NCI-H128 (cell line): ENCODE results near the gene NMT1.

ENCODE experiments used
- DNase-seq: peaks from one replicate; lab custom pipeline; 2025; ENCODE audit not compliant: unreplicated experiment; lab: John Stamatoyannopoulos, UW

Gene NMT1

DNA sequence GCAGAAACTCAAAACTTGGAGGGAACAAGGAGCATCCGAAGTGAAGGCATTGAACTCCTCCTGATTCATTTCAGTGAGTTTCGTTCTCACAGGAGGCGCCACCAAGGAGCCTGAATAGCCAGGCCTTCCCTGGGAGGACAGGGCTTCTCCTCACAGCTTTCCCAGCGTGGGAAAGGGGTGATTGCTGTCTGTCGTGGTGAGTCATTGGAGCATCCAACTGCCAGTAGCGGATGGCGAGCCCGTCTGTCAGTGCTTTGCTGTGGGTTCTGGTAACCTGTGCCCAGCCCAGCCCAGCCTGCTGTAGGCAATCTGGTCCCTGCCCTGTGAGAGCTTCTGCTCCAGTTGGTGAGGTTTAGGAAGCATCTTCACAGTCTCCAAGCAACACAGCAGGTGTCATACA, 42.9 kb downstream of the NMT1 start:
- DNase-seq: no peak

DNA sequence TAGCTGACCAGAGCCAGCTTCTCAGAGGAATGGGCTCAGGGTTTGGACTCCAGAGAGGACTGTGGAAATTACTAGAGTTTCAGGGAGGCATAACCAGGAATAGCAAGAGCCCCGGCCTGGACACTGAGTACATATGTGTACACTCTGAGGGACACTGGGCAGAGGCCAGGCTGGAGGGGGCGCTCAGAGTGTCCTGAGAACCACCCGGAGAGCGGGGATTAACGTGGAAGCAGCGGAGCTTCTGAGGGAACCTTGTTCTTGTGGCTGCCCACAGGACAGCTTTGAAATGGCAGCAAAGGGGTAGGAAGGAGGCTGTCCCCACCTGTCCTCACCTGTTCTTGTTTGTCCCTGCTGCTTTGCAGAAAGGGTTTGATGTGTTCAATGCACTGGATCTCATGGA, 43.4 kb downstream of the NMT1 start:
- DNase-seq: no peak

DNA sequence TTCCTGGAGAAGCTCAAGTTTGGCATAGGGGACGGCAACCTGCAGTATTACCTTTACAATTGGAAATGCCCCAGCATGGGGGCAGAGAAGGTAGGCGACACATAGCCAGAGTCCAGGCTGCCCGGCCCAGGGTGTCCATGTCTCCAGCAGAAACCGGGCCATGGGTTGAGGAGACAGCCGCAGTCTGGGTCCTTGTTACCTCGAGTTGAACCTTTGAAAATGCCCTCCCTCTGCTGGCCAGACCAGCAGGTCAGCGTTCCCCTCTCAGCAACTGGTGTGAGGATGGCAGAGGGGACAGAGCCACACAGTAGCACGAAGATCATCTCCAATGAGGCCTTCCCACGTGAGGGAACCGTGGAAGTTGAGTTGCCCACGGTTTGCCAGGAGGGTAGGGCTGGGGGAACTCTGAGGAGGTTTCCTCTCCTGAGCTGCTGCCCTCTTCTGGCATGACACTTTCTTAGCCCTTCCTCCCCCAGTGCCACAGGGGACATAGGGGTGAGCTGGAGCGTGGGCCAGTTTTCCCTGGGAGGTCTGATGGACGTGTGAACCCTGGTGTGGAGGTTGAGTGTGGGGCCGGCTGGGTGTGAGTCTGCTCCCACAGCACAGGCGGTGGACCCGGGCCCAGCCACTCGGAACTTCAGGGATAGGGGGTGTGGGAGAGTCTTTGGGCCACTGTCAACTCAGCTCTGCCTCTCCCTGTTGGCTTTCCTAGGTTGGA, 43.9 kb downstream of the NMT1 start:
- DNase-seq: no peak

DNA sequence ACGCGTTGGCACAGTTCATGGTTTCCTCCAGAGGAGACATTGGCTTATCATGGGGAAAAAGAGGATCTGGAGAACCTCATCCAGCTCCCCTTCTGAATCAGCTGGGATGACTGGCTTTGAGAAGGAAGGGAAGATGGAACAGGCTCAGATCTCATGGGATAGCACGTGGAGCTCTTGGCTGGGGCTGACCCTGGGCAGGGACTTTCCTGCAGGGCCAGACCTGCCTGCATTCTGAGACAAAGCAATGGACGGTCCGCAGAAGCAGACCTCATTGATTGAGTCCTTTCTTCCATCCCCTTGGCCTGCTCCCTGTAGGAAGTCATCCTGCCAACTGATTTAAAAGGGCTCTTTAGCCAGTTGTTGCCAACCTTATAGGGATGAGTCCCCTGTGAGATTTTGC, 45.0 kb downstream of the NMT1 start:
- DNase-seq: no peak

DNA sequence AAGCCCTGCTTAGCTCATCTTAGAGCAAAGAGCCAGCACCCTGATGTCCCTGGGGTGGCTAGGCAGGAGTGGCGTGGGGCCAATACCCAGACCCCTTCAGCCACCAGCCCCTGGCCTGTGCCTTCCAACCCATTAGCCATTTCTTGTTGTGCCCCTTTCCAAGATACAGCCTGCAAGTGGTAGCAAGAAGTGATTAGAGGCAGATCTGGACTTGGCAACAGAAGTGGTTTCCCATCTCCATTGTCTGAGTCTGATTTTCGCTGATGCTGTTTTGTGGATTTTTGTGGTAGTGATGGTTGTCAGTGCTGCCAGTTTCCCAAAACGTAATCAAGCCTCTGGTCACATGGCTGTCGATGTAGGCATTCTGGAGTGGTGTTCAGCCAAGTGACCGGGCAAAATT, 45.5 kb downstream of the NMT1 start:
- no peak for DNase-seq

DNA sequence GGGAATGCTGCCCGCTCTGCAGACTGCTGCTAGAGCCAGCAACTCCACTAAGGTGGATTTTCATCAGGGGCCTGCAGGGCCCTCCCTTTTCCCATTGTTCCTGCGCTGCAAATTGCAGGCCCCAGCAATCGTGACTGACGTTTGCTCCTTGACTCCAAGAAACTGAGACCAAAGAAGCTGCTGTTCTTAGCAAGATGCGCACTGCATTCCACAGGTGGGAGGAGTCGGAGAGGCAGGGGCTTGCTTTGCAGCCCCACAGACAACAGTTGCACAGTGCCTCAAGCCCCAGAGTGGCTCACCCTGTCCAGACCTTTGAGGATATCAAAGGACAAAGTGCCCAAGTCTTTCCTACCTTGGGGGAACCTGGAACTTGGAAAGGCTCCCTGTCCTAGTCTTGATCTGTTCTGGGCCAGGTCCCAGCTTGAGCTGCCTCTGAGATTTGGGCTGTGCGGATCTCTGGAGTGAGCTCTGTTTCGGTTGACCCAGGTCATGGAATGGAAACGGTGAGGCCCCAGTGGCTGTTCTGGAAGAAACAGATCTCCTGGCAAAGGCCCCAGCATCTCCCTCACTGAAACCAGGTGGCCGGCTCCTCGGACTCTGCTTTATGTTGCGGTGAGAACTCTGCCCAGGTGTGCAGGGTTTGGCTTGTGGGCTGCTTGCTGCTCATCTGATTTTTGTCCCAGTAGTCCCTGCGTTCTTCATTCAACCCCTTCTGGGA, 46.3 kb downstream of the NMT1 start:
- DNase-seq: no peak

DNA sequence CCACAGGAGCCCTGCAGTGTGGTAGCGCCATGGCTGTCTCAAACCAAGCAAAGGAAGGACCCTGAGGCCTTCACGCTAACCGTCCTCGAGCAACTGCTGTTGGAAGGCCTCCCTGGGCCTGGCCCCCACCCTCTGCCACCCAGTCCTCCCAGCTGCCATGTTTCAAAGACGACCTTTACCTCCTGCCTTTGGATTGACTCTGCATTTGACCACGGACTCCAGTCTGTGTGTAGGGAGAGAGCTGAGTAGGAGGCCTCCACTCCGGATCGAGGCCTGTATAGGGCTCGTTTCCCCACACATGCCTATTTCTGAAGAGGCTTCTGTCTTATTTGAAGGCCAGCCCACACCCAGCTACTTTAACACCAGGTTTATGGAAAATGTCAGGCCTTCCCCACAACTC, 46.9 kb downstream of the NMT1 start:
- DNase-seq: no peak

DNA sequence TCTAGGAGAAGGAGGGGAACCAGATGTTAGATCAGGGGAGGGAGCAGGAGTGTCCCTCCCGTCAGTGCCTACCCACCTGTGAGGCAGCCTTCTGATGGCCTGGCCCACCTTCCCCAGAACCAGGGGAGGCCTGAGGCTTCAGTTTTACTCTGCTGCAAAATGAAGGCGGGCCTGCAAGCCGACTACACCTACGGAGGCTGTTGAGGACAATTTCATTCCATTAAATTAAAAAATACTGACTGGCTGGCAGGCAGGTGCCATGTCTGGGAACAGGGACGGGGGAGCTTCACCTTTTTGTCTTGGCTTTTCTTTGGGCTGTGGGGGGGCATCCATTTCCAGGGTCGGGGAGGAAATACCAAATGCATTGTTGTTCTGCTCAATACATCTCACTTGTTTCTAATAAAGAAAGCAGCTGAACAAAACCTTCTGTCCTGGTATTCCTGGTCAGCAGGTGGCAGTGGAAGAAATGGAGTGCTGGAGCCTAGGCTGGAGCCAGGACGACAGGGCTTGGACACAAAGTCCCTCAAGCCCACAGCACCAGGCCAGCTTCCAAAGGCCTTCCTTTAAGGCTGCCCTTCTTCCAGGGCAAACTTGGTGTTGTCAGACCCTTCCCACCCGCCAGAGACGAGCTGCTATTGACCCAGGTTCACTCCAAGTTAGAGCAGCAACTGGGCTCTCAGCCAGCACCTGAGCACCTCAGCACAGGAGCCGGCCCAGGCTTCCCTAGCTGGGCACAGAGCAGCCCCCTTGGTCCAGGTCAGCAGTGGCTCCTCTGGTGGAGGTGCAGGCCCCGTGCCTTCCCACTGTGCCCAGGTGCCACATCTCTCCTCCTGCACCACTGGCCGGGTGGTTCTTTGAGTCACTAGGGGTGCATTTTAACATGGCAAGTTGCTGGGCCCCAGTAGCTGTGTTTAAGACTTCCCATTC, 47.7 kb downstream of the NMT1 start:
- DNase-seq: no peak

DNA sequence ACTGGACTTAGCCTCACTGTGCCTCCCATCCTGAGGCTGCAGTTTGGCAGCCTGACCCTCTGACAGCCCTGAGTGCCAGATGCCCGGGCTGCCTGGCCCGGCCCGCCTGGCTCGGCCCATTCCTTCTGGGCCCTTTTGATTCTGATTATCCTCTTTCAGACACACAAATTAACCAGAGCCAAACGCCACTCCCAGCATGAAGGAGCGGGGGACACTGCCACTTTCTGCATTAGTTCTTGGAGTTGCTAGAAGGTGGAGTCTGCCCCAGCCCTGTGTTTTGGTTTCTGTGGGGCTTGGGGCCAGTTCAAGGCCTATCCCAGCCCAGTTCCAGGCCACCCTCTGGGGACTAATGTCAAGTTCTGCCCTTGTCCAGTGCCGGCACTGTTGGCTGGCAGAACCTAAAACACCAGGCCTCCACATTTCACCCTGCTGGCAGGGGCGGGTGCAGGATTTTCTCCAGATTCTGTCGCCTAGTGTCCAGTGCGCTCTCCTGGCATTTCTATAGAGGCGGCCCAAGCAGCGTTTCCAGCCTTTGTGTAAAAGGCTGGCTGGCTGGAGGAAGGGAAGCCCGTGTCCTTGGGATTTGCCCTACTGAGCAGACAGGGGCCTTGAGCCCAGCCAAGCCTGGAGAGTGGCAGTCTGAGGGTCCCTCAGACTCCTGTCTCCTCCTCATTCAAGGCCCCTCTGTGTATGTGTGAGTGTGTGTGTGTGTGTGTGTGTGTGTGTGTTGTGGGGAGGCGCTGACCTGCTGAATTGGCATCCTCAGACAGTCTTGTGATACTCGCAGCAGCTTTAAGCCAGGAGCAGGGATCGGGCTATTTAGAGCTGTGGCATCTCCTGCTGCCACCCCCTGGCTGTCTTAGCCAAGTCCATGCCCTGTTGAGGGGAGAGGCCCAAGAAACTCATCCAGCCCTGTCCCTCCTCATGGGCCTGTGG, 49.8 kb downstream of the NMT1 start:
- DNase-seq: no peak

DNA sequence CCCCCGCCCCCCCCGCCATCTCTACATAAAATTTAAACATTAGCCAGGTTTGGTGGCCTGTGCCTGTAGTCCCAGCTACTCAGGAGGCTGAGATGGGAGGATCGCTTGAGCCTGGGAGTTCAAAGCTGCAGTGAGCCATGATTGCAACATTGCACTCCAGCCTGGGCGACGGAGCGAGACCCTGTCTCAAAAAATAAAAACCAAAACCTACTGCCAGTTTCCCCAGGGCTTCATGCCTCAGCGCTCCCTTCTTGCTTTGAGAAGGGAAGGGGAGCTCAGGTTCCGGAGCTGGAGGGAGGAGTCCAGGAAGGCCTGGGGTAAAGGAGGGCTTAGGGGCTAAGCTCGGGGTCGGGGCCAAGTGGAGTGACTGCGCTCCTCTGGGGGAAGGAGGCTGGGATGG, 50.7 kb downstream of the NMT1 start:
- no peak for DNase-seq

DNA sequence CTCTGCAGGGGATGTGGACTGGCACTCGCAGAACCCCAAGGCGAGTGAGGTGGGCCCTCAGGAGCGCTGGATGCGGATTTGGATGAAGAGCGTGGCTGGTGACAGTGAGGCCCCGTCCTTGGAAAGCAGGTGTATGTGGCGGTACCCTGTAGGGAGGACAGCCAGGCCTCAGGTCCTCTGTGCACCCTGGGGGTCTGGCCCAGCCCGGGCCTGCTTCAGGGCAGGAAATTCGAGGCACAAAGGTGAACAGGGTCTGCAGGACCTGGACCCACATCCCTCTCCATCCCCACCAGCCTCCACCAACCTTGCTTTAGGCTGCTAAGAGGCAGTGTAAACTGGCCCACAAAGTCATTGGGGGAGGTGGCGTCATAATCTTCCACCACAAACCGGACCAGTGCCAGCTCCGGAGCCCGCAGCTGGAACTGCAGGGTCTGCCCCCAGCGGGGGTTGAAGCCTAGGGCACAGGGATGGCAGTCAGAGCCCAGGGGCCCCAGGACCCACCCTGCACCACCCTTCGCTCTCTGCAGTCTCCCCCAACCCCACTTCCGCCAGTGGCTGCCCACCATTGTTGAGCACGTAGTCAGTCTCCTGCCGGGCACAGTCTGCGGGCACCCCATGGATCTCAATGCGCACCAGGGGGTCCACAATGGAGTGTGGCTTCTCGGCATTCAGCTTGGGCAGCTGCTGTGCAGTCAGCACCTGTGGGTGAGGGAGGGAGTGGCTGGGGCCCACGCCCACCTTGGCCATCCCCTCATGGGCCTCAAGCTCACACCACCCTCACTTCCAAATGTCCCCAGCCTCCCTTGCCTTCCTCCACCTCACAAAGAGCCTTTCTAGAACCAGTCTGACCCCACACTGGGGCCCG, 51.7 kb downstream of the NMT1 start:
- no peak for DNase-seq

DNA sequence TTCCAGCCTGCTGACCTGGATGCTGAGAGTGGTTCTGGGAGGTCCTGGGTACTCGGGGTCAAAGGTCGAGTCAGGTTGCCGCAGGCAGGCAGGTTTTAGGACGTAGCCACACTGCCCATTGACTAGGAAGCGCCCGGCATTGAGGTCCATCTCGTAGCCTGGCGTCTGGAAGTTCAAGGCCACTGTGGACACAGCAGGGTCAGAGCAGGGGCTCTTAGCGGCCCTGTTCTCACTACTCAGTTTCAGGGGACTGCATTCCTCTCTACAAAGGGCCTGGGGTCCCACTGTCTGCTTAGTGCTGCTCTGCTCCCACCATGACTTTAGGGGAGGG, 52.3 kb downstream of the NMT1 start:
- no peak for DNase-seq

DNA sequence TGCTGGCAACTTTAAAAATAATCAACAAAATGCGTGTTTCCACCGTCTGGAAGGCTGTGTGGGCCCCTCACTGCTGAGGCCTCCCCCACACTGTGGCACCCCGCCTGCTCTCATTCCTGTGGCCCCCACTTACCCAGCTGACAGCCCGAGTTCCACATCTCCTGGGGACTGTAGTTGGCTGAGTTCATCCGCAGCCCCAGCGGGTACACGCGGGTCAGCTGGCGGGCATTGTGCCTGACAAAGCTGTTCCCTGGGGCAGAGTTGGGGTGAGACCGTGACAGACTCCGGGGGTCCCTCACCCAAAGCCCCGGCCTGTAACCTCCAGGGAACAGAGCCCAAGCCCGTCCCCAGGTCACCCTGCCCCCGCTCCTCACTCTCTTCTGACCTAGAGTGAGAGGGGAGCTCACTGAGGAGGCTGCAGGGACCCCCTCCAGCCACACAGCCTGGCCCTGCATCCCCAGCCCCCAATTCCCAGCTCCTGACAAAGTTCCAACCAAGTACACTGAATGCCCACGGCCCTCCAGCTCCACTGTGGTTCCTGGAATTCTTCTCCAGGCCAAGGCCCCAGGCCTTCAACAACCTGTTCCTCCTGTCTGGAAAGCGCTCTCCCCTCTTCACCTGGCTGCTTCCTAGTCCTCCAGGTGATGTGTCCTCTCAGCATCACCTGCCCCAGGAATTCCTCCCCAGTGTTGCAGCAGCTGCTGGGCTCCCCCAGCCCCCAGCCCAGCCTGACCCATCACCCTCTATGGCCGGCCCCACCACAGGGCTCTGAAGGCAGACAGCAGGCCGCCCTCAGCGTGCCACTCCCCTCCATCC, 53.2 kb downstream of the NMT1 start:
- DNase-seq: no peak

DNA sequence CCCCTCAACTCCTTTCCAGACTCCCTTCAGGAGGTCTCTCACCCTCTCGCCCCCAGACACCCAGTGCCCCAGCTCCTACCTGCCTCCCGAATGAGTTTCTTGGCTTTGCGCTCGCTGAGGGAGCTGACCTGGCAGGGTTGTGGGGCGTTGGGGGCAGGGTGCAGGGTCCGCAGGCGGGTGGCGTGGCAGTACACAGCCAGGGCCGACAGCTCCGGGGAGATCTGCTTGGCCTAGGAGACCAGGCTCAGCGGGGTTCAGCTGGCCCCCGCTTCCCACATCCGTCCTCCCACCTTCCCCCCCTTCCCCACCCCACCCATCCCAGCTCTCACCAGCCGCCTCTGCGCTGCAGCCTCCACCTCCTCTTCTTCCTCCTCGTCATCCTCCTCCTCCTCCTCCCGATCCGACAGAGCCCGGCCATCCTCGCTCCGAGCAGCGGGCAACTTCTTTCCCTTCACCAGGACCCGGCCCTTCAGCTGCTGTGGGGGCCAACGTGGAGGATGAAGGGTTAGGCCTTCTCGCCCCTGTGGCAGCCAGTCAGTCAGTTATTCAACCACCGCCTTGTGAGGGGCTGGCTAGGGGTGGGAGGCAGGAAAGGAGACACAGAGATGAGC, 54.0 kb downstream of the NMT1 start:
- no peak for DNase-seq

DNA sequence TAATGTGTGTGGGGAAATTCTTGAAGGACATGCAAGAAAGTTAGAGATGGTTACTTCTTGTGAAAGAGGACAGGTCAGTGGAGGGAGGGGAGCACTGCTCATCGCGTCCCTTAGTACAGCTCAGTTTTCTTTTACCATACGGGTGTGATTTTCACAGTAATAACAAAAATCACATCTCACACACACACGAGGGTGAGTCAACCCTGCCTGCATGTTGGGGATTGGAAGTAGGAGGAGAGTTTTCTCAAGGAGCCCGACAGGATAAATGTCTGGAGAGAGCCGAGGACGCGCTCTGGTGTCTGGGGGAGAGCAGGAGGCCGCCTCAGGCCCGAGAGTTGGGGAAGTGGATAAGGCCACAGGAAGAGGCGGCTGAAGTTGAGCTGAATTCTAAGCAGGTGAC, 54.8 kb downstream of the NMT1 start:
- DNase-seq: no peak

DNA sequence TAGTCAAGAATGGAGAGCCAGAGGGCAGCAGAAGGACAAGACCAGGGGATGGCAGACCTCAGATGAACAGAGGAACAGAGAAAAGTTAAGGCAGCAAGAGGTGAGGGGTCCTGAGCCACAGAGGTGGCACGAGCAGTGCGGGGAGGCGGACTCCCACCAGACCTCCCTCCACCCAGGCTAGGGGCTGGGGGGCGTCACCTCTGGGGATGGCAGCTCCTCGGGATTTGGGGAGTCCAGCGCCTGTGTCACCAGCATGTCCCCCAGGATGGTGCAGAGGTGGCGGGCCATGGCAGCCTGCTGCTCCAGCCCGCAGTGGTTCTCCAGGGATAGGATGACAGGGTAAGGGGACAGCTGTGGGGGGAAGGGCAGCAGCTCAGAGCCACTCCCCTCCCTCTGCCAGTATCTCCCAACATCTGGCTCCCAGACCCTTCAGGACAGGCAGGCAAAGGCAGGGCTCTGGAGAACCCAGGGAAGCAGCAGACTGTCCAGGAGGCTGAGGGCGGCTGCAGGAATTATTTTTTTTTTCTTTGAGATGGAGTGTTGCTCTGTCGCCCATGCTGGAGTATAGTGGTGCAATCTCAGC, 55.4 kb downstream of the NMT1 start:
- DNase-seq: no peak

DNA sequence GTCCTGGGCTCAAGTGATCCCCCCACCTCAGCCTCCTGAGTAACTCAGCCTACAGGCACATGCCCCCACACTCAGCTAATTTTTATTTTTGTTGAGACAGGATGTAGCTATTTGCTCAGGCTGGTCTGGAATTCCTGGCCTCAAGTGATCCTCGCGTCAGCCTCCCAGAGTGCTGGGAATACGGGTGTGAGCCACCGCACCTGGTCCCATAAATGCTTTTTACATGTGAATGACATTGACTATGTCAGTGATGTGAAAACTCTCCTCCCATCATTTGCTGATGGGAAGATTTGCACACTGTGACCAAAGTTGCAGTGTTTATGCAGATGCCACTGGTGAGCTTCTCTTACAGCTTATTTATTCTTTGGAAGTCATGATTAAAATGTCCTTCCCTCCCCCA, 56.2 kb downstream of the NMT1 start:
- no peak for DNase-seq
